ENCODE data around the gene DIDO1.

- TF ChIP-seq CTCF (IDR thresholded peaks at IDR 0.05): no peak
- no peak for TF ChIP-seq POLR2A (IDR thresholded peaks at IDR 0.05)
Measured at GRCh38 chr20:62916703-62917476, 9.4 kb downstream of the DIDO1 start.
